HTR-8/SVneo (cell line): ENCODE data around the gene CCN5.
A peak's percentile ranks its signal among the peaks of the same experiment; 100 is the strongest.

Source experiments
- DNase-seq: peaks from one replicate; pipeline ENCODE4 v3.0.0; 2011; ENCODE audit warnings: low spot score, mixed read lengths; ENCODE audit not compliant: insufficient read length
- FAIRE-seq: peaks from 2 replicates; lab custom pipeline; 2011; peaks lifted over from hg19 to GRCh38; lab: Jason Lieb, UNC

The CCN5 gene

GRCh38 chr20:44714102-44714700 is 968 bp upstream of the CCN5 start:
- DNase-seq: no peak
- no peak for FAIRE-seq

GRCh38 chr20:44715499-44716308 is 535 bp downstream of the CCN5 start:
- FAIRE-seq (peak; percentile 92), DNase-seq (no peak)

GRCh38 chr20:44716309-44717106 is 1.3 kb downstream of the CCN5 start:
- DNase-seq (no peak), FAIRE-seq (peak; percentile 88)

GRCh38 chr20:44717986-44718385 is 2.8 kb downstream of the CCN5 start:
- DNase-seq: no peak

GRCh38 chr20:44719841-44720240 is 4.7 kb downstream of the CCN5 start:
- no peak for FAIRE-seq

More at GRCh38 chr20:44717986-44718385, 2.8 kb downstream of the CCN5 start:
- FAIRE-seq: peak; percentile 93

GRCh38 chr20:44720621-44720996 is 5.4 kb downstream of the CCN5 start:
- DNase-seq (peak; percentile 98), FAIRE-seq (peak; percentile 99)

More at GRCh38 chr20:44719841-44720240, 4.7 kb downstream of the CCN5 start:
- no peak for DNase-seq

GRCh38 chr20:44720997-44721784 is 6.0 kb downstream of the CCN5 start:
- FAIRE-seq (peak; percentile 93), DNase-seq (no peak)

GRCh38 chr20:44721785-44722054 is 6.6 kb downstream of the CCN5 start:
- DNase-seq (no peak), FAIRE-seq (no peak)

GRCh38 chr20:44722990-44723389 is 7.8 kb downstream of the CCN5 start:
- DNase-seq (no peak), FAIRE-seq (no peak)

- DNase-seq (no peak), FAIRE-seq (peak; percentile 94)
Measured at GRCh38 chr20:44723391-44723790, 8.2 kb downstream of the CCN5 start.

- DNase-seq (no peak), FAIRE-seq (no peak)
Measured at GRCh38 chr20:44723798-44724362, 8.7 kb downstream of the CCN5 start.

GRCh38 chr20:44724423-44725091 is 9.4 kb downstream of the CCN5 start:
- DNase-seq: no peak
- peak; percentile 94 for FAIRE-seq

- no peak for FAIRE-seq
- no peak for DNase-seq
Measured at GRCh38 chr20:44725837-44726236, 10.7 kb downstream of the CCN5 start.

- no peak for DNase-seq
- FAIRE-seq: no peak
Measured at GRCh38 chr20:44727039-44727438, 11.9 kb downstream of the CCN5 start.

- DNase-seq (no peak), FAIRE-seq (no peak)
Measured at GRCh38 chr20:44727651-44728050, 12.5 kb downstream of the CCN5 start.

GRCh38 chr20:44728801-44729443 is 13.8 kb downstream of the CCN5 start:
- peak; percentile 100 for FAIRE-seq
- DNase-seq: peak; percentile 100

GRCh38 chr20:44730441-44730840 is 15.3 kb downstream of the CCN5 start:
- DNase-seq (peak; percentile 75), FAIRE-seq (peak; percentile 99)

- FAIRE-seq (no peak), DNase-seq (no peak)
Measured at GRCh38 chr20:44731657-44732056, 16.5 kb downstream of the CCN5 start.

GRCh38 chr20:44732327-44732726 is 17.2 kb downstream of the CCN5 start:
- DNase-seq: no peak
- FAIRE-seq: no peak
